Adipocyte (in vitro differentiated cells): ENCODE data around the gene PHF3.

Source experiments
- DNase-seq: peaks from one replicate; pipeline ENCODE4 v3.0.0-alpha.2; 2015; ENCODE audit warnings: low read depth
- H3K27me3 ChIP-seq: replicated peaks from 2 replicates; pipeline ENCODE4 v1.7.0; 2013; ENCODE audit warnings: mild to moderate bottlenecking, low read length, moderate library complexity; ENCODE audit not compliant: control insufficient read depth, insufficient read depth
- H3K36me3 ChIP-seq: 2 replicates; pipeline ENCODE4 v1.7.0; 2013; ENCODE audit warnings: low read length, mild to moderate bottlenecking, moderate library complexity; ENCODE audit not compliant: control insufficient read depth, insufficient read depth, severe bottlenecking
- H3K4me1 ChIP-seq: 2 replicates; pipeline ENCODE4 v1.7.0; 2013; ENCODE audit warnings: mild to moderate bottlenecking, low read length, moderate library complexity; ENCODE audit not compliant: control insufficient read depth, insufficient read depth
- H3K4me3 ChIP-seq: 2 replicates; pipeline ENCODE4 v1.7.0; 2013; ENCODE audit warnings: mild to moderate bottlenecking, low read length, moderate library complexity
- H3K9ac ChIP-seq: 2 replicates; pipeline ENCODE4 v1.7.0; 2013; ENCODE audit warnings: mild to moderate bottlenecking, low read length, moderate library complexity
- H3K9me3 ChIP-seq: 2 replicates; pipeline ENCODE4 v1.7.0; 2013; ENCODE audit warnings: mild to moderate bottlenecking, low read length, moderate library complexity; ENCODE audit not compliant: control insufficient read depth

PHF3 gene

DNA sequence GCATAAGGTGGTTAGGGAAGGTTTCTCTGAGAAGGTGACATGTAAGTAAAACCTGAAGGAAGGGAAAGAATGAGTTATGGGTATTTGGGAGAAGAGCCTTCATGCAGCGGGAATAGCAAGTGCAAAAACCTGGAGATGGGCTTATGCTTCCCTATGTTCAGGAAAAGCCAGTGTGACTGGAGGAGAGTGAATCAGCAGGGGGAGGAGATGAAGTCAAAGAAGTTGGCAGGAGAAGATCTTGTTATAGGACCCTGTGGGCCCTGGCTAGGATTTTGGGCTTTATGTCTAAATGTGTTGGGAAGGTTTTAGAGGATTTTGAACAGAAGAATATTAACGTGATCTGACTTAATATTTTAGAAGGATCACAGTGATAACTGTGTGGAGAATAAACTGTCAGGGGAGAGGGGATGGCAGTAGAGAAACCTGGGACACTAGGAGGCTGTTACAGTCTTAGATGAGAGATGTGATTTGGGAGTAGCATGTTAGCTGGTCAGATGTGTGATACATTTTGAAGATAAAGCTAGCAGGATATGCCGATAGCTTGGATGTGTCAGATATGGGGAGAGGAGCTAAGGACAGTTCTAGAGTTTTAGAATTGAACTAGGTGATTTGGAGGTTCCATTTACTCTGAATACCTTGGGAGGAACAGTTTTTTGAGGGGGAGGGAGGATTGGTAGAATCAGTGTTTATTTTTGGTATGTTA lies 41.0 kb downstream of the PHF3 start:
- peaks cover 36% of the 10 kb centered on the region for H3K4me1 ChIP-seq
- DNase-seq: no peak
- H3K4me3 ChIP-seq: no peak overlapping the region
- no peaks in the 10 kb centered on the region for H3K9me3 ChIP-seq
- H3K9ac ChIP-seq: no peak overlapping the region
- peaks cover 14% of the 10 kb centered on the region for H3K36me3 ChIP-seq
- no peaks in the 10 kb centered on the region for H3K27me3 ChIP-seq

DNA sequence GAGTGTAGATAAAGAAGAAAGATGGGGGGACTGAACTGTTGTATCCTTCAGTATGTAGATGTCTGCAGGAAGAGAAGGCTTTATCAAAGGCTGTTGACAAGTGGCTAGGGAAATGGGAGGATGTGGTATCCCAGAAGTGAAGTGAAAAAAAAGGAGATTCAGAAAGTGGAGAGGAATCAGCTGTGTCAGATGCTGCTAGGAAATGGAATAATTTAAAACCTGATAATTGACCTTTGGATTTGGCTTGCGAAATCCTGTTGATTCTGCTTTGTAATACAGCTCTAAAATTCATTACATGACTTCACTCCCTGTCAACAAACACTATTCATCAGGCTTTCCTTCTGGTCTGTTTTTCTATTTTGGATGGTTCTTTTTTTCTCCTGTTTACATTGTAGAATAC lies 41.7 kb downstream of the PHF3 start:
- peak; percentile 58 for DNase-seq
- no peaks in the 10 kb centered on the region for H3K27me3 ChIP-seq
- H3K9ac ChIP-seq: no peak overlapping the region
- H3K4me1 ChIP-seq: peaks cover 44% of the 10 kb centered on the region
- H3K9me3 ChIP-seq: no peaks in the 10 kb centered on the region
- H3K4me3 ChIP-seq: no peak overlapping the region
- peaks cover 14% of the 10 kb centered on the region for H3K36me3 ChIP-seq

DNA sequence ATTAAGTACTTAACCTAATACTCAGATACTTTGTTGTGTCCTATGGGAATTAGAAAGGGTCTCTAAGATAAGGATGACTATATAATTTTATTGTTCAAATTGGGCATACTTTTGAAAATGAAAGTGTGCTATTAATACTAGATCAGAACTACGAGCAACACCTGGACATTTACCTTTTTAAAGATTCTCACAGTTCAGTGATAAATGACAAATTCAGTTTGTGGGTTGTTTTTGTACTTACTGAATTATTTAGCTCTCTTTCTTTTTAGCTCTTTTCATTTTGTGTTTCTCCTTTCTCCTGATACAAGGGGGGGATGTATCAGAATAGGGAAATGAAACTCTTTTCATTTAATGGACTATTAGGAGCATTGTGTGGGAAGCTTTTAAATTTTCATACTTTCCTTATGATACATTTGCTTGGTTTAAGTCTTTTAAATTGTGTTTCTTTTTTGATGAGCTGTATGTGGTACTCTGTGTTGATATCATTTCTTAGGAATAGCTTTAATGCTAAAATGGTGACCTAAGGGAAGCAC lies 47.5 kb downstream of the PHF3 start:
- Histone ChIP-seq H3K36me3 (peaks cover 32% of the 10 kb centered on the region), H3K4me1 (peaks cover 21% of the 10 kb centered on the region), H3K9ac (no peak overlapping the region), H3K4me3 (no peak overlapping the region), H3K27me3 (no peaks in the 10 kb centered on the region), H3K9me3 (no peaks in the 10 kb centered on the region)
- no peak for DNase-seq

DNA sequence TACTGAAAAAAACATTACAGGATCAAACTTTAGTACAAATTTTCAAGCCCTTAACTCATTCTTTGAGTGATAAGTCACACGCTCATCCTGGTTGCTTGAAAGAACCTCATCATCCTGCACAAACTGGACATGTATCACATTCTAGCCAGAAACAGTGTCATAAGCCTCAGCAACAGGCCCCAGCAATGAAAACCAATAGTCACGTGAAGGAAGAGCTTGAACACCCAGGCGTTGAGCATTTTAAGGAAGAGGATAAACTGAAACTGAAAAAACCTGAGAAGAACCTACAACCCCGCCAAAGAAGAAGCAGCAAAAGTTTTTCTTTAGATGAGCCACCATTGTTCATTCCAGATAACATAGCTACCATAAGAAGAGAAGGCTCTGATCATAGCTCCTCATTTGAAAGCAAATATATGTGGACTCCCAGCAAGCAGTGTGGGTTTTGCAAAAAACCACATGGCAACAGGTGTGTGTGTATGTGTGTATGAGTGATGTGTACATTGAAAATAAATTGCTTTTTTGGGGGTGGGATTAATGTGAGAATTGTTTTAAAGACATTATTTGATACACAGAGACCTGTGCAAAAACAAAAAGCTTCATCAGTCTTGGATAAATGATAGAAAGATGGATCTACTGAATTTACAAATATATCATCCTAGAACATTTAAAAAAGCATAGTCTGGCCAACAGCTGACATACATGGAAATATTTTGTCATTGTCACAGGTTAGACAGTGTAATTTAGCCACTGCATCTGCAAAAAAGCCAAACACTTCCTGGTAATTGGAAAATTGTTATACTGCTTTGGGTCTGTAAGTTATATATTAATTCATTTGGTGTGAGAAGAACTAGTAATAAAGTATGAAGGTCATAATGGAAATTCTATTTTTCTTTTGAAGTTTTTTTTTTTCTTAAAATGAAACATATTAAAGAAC lies 50.1 kb downstream of the PHF3 start:
- Histone ChIP-seq H3K9me3 (no peaks in the 10 kb centered on the region), H3K27me3 (no peaks in the 10 kb centered on the region), H3K4me3 (no peak overlapping the region), H3K36me3 (peaks cover 20% of the 10 kb centered on the region), H3K4me1 (peaks cover 21% of the 10 kb centered on the region), H3K9ac (no peak overlapping the region)
- DNase-seq: no peak

DNA sequence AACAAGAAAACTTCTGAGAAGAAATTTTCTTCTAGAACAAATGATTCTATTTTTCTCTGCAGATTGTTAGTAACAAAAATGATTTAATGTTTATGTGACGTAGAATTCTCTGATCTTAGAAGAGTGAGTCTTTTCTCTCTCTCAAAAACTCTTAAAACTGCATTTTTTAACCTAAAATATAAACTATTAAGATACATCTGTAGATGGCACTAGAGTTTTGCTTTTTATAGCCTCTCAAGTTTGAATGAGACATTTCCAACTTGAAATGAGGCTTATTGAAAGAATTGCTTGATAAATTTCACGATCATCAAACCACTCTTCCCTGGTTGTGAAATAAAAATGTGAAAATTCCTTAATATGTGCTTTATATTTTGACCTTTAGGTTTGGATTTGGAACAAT lies 53.8 kb downstream of the PHF3 start:
- H3K9me3 ChIP-seq: no peaks in the 10 kb centered on the region
- H3K27me3 ChIP-seq: no peaks in the 10 kb centered on the region
- DNase-seq: peak; percentile 11
- no peak overlapping the region for H3K9ac ChIP-seq
- peaks cover 11% of the 10 kb centered on the region for H3K36me3 ChIP-seq
- no peak overlapping the region for H3K4me3 ChIP-seq
- H3K4me1 ChIP-seq: no peaks in the 10 kb centered on the region

DNA sequence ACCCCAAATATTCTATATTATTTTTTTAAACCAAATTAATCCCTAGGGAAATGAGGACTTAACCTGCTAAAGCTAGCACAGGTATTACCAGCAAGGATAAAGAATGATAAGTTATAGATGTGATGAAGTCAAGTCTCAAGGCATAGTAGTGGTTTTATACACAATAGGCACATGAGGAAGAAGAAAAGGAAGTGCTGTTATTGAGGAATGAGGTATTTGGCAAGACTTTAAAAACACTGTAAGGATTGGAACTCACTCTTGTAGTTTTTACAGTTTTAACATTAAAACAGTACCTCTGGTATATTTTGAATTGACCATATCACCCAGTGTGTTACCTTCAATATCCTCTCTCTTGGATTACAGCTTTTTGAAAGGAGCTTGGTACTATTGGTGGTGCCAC lies 54.6 kb downstream of the PHF3 start:
- no peak for DNase-seq
- Histone ChIP-seq H3K36me3 (peaks cover 3% of the 10 kb centered on the region), H3K9me3 (no peaks in the 10 kb centered on the region)

DNA sequence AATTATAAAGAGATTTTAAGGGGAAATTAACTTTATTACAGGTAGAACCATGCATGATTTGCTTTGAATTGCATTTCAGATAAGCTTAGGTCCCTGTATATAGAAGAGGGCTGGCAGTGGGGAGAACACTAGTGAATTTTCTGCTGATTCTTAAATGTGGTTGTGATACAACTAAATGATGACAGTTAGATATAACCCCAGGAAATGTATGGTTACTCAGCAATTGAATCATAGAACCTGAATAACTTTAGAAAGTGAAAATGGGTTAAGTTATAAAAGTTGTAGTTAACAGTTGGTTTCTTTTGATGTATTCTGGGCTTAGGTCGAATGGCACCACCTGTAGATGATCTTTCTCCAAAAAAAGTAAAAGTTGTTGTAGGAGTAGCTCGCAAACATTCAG lies 70.1 kb downstream of the PHF3 start:
- H3K27me3 ChIP-seq: no peaks in the 10 kb centered on the region
- no peak overlapping the region for H3K9ac ChIP-seq
- no peaks in the 10 kb centered on the region for H3K4me1 ChIP-seq
- no peaks in the 10 kb centered on the region for H3K9me3 ChIP-seq
- no peak overlapping the region for H3K4me3 ChIP-seq
- DNase-seq: no peak
- peaks cover 78% of the 10 kb centered on the region for H3K36me3 ChIP-seq

More for the DNA sequence above, 54.6 kb downstream of the PHF3 start:
- Histone ChIP-seq H3K4me1 (no peaks in the 10 kb centered on the region), H3K9ac (no peak overlapping the region), H3K27me3 (no peaks in the 10 kb centered on the region), H3K4me3 (no peak overlapping the region)

DNA sequence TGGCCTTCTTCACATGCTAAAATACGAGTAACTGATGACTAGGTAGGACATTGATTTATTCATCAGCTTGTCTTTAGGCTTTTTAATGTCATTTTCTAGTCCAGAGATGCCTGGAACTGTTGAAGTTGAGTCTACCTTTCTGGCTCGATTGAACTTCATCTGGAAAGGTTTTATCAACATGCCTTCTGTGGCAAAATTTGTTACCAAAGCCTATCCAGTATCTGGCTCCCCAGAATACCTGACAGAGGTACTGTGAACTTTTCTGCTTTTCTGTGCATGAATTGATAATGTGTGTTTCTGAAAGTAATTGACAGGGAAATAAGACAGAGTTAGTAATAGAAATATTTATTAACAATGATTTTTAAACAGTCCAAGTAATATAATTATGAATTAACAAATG lies 71.0 kb downstream of the PHF3 start:
- H3K27me3 ChIP-seq: no peaks in the 10 kb centered on the region
- H3K9ac ChIP-seq: no peak overlapping the region
- H3K4me3 ChIP-seq: no peak overlapping the region
- DNase-seq: no peak
- no peaks in the 10 kb centered on the region for H3K4me1 ChIP-seq
- no peaks in the 10 kb centered on the region for H3K9me3 ChIP-seq
- H3K36me3 ChIP-seq: peaks cover 79% of the 10 kb centered on the region

DNA sequence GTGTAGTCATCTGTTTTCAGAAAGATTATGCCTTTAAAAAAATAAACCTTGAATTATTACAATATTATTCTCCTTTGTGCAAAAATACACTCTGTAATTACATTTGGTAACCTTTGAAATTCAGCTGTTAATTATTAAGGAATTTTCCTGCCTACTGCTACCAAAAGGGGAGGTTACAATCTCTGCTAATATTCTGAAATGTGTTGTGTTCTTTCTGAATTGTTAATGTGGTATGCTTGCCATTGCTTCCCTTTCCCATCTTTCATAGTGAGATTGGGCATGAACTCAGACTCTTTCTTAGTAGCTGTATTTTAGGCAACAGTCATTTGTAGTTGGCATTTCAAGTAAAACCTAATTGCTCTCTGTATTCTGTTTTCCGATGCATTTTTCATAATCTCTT lies 73.0 kb downstream of the PHF3 start:
- no peak for DNase-seq
- Histone ChIP-seq H3K9me3 (no peaks in the 10 kb centered on the region), H3K9ac (no peak overlapping the region), H3K4me1 (no peaks in the 10 kb centered on the region), H3K36me3 (peaks cover 87% of the 10 kb centered on the region), H3K27me3 (no peaks in the 10 kb centered on the region), H3K4me3 (no peak overlapping the region)

DNA sequence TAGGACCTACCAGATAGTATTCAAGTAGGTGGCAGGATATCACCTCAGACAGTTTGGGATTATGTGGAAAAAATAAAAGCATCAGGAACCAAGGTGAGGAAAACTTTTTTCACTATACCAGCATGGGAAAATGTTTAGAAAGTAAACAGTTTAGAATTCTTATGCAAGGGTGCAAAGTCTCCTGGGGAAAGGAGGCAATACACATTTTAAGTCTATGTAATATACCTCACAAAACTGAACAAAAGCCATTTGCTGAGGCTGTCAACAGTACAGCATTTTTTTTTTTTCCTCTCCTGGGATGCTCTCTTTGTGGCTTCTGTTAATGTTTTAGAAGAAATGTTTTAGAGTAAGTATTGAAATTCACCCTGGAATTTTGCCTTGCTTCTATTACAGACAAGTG lies 73.5 kb downstream of the PHF3 start:
- Histone ChIP-seq H3K4me1 (no peaks in the 10 kb centered on the region), H3K9me3 (no peaks in the 10 kb centered on the region), H3K27me3 (no peaks in the 10 kb centered on the region), H3K4me3 (no peak overlapping the region), H3K36me3 (peaks cover 87% of the 10 kb centered on the region), H3K9ac (no peak overlapping the region)
- no peak for DNase-seq

DNA sequence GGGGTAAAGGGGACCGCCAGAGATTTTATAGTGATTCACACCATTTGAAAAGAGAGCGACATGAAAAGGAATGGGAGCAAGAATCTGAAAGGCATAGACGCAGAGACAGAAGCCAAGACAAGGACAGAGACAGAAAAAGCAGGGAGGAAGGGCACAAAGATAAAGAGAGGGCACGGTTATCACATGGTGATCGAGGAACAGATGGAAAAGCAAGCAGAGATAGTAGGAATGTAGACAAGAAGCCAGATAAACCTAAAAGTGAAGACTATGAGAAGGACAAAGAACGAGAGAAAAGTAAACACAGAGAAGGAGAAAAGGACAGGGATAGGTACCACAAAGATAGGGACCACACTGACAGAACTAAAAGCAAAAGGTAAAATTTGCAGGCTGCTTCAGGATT lies 77.7 kb downstream of the PHF3 start:
- Histone ChIP-seq H3K4me1 (no peaks in the 10 kb centered on the region), H3K9me3 (no peaks in the 10 kb centered on the region), H3K9ac (no peak overlapping the region), H3K36me3 (peaks cover 58% of the 10 kb centered on the region), H3K4me3 (no peak overlapping the region), H3K27me3 (no peaks in the 10 kb centered on the region)
- DNase-seq: no peak
